Cardiac muscle cell (in vitro differentiated cells and primary cell): ENCODE results near the gene CASK. TPM values are rescaled to one million over a fixed set of nuclear protein-coding genes. Genes with fewer than 3 reads are reported as not detected.

Source experiments
- DNase-seq, 2 donors: peaks; one replicate each; pipeline versions ENCODE4 v3.0.0 to v3.0.0-alpha.2; 2010 to 2017; ENCODE audit warnings: low read depth in 1 of 2, low spot score in 1 of 2
- H3K27ac ChIP-seq: fragments of 200-600 bp; sonication (generic); 2 replicates; pipeline ENCODE4 v1.5.1; 2016
- H3K27me3 ChIP-seq: fragments of 200-600 bp; sonication (generic); 2 replicates; pipeline ENCODE4 v1.6.0; 2016; ENCODE audit warnings: control low read depth
- H3K36me3 ChIP-seq: fragments of 200-600 bp; sonication (generic); 2 replicates; pipeline ENCODE4 v1.5.1; 2016; ENCODE audit warnings: control low read depth
- H3K4me1 ChIP-seq: fragments of 200-600 bp; sonication (generic); 2 replicates; pipeline ENCODE4 v1.8.1; 2017; ENCODE audit warnings: low read depth, mild to moderate bottlenecking, mixed run types
- H3K4me3 ChIP-seq: fragments of 200-600 bp; sonication (generic); 2 replicates; pipeline ENCODE4 v1.5.1; 2016; ENCODE audit warnings: mild to moderate bottlenecking
- H3K9me3 ChIP-seq: fragments of 200-600 bp; sonication (generic); 2 replicates; pipeline ENCODE4 v1.5.1; 2017; ENCODE audit warnings: low read depth, mild to moderate bottlenecking, control low read depth
- CTCF ChIP-seq: IDR thresholded peaks from 2 replicates; pipeline ENCODE4 v1.5.1; 2012; ENCODE audit warnings: low read depth, mild to moderate bottlenecking, low read length
- polyA plus RNA-seq: library from polyadenylated mRNA; unstranded; fragments of >200 nt; fragmentation: Nextera tagmentation; extraction: Ambion mirVana; gene quantifications from 2 replicates; pipeline ENCODE4 v1.2.1, GENCODE V29; 2016
- total RNA-seq: library from RNA; depleted of rRNA; stranded (reverse); fragments of >200 nt; gene quantifications from 2 replicates; pipeline ENCODE4 v1.2.3, GENCODE V29; 2016

The CASK gene
- total and polyA plus RNA-seq, 2 experiments from 2014 or later: 40.0 to 44.6 TPM

GRCh38 chrX:41563876-41564275 lies 359.5 kb downstream of the CASK start:
- Histone ChIP-seq H3K4me3 (no peak overlapping the region), H3K36me3 (no peaks in the 10 kb centered on the region), H3K27ac (no peak overlapping the region), H3K9me3 (no peaks in the 10 kb centered on the region), H3K27me3 (no peaks in the 10 kb centered on the region), H3K4me1 (peaks cover 10% of the 10 kb centered on the region)
- TF ChIP-seq CTCF: no peak
- DNase-seq: no peak

DNA sequence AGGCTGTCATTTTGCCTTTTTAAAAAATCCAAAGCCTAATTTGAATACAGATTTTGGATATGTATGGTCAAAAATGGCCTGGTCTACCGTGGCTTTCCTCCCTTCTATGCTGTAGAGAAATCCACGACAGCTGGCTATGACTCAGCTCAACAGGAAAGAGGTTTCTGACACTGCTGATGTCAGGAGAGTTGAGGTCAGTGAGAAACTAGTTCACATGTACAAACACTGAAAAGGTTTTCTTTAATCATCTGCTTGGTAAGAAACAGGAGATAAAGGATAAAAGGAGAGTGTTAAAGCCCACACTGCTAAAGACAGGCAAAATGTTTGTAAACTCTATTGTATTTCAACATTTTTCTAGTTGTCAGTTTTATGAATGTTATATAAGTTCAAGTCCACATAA lies 362.3 kb downstream of the CASK start:
- Histone ChIP-seq H3K4me3 (no peak overlapping the region), H3K27me3 (no peaks in the 10 kb centered on the region), H3K27ac (peak overlapping the region; percentile 42), H3K36me3 (peaks cover 4% of the 10 kb centered on the region), H3K9me3 (no peaks in the 10 kb centered on the region), H3K4me1 (peaks cover 10% of the 10 kb centered on the region)
- DNase-seq: peak in 1 of 2 donors; percentile 85
- no peak for TF ChIP-seq CTCF

DNA sequence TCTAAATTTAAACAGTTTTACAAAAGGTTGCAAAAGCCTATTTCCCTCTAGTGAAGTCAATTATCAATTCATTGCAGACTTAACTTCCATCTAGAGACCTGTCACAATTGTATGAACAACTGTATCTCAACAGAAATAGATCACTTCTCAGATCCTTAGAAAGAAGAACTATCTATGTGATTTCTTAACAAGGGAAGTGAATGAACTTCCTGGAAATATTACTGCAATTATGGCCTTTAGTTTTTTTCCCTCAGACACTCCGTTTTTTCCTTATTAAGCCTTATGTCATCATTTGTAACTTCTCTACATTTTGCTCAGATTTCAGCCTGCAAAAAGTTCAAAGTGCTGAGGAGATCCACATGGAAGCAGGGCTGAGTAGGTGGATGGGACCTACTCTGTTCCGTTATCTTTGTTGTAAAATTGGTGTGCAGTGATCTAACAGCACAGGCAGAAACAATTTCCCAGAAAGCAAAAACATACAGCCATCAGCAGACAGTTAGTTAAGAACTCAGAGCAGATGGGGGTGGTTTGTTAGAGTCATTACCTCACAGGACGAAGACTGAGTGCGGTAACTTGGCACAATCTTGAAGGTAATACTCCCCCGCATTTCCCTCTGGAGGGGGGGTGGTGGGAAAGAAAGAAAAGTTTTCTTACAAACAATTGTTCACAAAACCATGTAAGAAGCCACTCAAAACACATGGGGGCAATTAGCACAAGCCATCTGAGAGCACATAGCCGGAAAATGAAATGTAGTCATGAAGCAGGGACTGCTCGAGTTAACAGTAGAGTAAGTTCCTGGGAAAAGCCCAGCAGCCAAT lies 363.9 kb downstream of the CASK start:
- Histone ChIP-seq H3K27me3 (no peaks in the 10 kb centered on the region), H3K4me3 (no peak overlapping the region), H3K27ac (peak overlapping the region; percentile 75), H3K36me3 (peaks cover 4% of the 10 kb centered on the region), H3K9me3 (no peaks in the 10 kb centered on the region), H3K4me1 (peaks cover 10% of the 10 kb centered on the region)
- no peak for TF ChIP-seq CTCF
- peak in 1 of 2 donors; percentile 77 for DNase-seq

- H3K36me3 ChIP-seq: peaks cover 4% of the 10 kb centered on the region
- H3K9me3 ChIP-seq: no peaks in the 10 kb centered on the region
- no peak overlapping the region for H3K27ac ChIP-seq
- peak; percentile 34 for TF ChIP-seq CTCF
- H3K27me3 ChIP-seq: no peaks in the 10 kb centered on the region
- peaks cover 10% of the 10 kb centered on the region for H3K4me1 ChIP-seq
- DNase-seq: peak; percentile 3 to 41
- no peak overlapping the region for H3K4me3 ChIP-seq
These were observed 364.8 kb downstream of the CASK start for GRCh38 chrX:41558531-41558930.

DNA sequence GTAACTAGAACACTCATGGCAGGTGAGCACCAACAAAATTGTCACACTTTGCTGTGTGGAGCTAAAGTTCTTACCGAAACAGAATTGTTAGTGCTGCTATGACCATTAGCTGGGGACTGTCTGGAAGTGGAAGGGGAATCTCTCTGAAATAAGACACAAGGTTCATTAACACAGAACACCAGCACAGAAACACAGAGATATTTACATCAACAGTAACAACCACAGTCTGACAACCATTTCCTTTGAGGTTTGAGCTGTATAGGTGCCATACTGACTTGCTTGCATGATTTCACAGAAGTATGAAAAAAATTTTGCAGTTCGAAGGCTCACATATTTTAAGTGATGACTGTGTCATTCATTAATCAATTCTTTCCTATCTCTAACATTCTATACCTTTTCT lies 366.4 kb downstream of the CASK start:
- TF ChIP-seq CTCF: no peak
- H3K4me3 ChIP-seq: no peak overlapping the region
- no peaks in the 10 kb centered on the region for H3K9me3 ChIP-seq
- DNase-seq: no peak
- H3K27me3 ChIP-seq: no peaks in the 10 kb centered on the region
- H3K4me1 ChIP-seq: peaks cover 10% of the 10 kb centered on the region
- peaks cover 9% of the 10 kb centered on the region for H3K36me3 ChIP-seq
- H3K27ac ChIP-seq: no peak overlapping the region
